ENCODE results near the gene ABHD17C.
A peak's percentile ranks its signal among the peaks of the same experiment; 100 is the strongest.

DNA sequence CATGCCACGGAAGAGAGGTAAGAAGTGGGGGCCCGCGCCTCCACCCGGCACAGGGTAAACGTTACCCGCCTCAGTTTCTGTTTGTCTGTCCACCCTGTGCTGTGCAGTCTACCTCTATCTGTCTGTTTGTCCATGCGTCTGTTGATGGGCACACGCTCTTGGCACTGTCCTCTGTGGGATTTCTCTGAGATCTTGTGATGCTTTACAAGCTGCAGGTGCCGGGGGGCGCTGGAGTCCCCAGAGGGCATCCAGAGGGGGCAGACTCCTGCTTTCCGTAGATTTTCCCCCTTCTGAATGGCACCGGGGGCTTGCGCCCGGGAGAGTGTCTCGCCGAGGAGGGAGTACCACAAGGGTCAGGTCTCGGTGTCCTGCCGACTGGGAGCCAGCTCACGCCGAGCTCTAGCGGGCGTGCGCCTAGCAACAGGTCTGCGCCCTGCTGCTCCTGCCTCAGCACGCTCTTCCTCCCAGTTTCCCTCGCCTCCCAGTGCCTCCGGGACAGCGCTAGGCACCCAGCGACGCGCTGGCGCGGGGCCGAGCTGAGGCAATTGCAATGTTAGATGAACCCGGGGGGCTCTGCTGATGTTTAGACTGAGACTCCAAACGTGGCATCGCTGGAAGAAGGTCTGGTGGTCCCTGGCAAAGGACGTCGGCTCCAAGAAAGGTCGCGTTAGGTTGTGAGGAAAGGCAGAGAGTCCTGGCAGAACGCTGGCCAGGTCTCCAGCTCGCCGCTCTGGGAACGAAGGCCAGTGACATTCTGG lies 84.7 kb downstream of the ABHD17C start:
- TF ChIP-seq, protein P1, sequence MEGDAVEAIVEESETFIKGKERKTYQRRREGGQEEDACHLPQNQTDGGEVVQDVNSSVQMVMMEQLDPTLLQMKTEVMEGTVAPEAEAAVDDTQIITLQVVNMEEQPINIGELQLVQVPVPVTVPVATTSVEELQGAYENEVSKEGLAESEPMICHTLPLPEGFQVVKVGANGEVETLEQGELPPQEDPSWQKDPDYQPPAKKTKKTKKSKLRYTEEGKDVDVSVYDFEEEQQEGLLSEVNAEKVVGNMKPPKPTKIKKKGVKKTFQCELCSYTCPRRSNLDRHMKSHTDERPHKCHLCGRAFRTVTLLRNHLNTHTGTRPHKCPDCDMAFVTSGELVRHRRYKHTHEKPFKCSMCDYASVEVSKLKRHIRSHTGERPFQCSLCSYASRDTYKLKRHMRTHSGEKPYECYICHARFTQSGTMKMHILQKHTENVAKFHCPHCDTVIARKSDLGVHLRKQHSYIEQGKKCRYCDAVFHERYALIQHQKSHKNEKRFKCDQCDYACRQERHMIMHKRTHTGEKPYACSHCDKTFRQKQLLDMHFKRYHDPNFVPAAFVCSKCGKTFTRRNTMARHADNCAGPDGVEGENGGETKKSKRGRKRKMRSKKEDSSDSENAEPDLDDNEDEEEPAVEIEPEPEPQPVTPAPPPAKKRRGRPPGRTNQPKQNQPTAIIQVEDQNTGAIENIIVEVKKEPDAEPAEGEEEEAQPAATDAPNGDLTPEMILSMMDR (conservative IDR thresholded peaks at IDR 0.05; ENCODE audit: low read depth, low read length): no peak
- no peak for TF ChIP-seq EZH2 (IDR thresholded peaks at IDR 0.05; ENCODE audit: low read length, unreplicated experiment)
- 0 out of 2 replicates have a peak, but pooled peaks have one; percentile 41 for TF ChIP-seq EZH2phosphoT487 (IDR thresholded peaks at IDR 0.05; ENCODE audit: borderline replicate concordance, low read length)

Measured in PC-3 (cell line).